CD4-positive, alpha-beta T cell treated with Interferon gamma for 1 hour (primary cell): ENCODE measurements around the gene RANGAP1.
"Not testable (repeated sequence)": the region's sequence is repeated elsewhere in the genome, so short reads cannot be mapped to it uniquely, and the experiment has no call there.

Source experiments
- DNase-seq: peaks from one replicate; pipeline ENCODE4 v3.0.0-alpha.2; 2020

The RANGAP1 gene

GRCh38 chr22:41300661-41301060, 14.7 kb upstream of the RANGAP1 start:
- DNase-seq = no peak

GRCh38 chr22:41296826-41297667, 11.1 kb upstream of the RANGAP1 start:
- DNase-seq = no peak

- not testable (repeated sequence) for DNase-seq
These were observed 8.8 kb upstream of the RANGAP1 start for GRCh38 chr22:41294816-41295215.

- DNase-seq = no peak
These were observed 4.6 kb upstream of the RANGAP1 start for GRCh38 chr22:41290262-41291221.

- no peak for DNase-seq
These were observed 3.7 kb upstream of the RANGAP1 start for GRCh38 chr22:41289671-41290070.

GRCh38 chr22:41288245-41288946, 2.4 kb upstream of the RANGAP1 start:
- no peak for DNase-seq

- peak; percentile 59 for DNase-seq
These were observed 678 bp upstream of the RANGAP1 start for GRCh38 chr22:41286639-41287091.

- DNase-seq = peak; percentile 81
These were observed 557 bp downstream of the RANGAP1 start for GRCh38 chr22:41285441-41285819.

- no peak for DNase-seq
These were observed 1.5 kb downstream of the RANGAP1 start for GRCh38 chr22:41284465-41284864.

- no peak for DNase-seq
These were observed 5.1 kb downstream of the RANGAP1 start for GRCh38 chr22:41280854-41281253.

GRCh38 chr22:41280065-41280464, 5.9 kb downstream of the RANGAP1 start:
- DNase-seq = no peak

- DNase-seq = no peak
These were observed 11.1 kb downstream of the RANGAP1 start for GRCh38 chr22:41274856-41275255.

- no peak for DNase-seq
These were observed 12.9 kb downstream of the RANGAP1 start for GRCh38 chr22:41273128-41273527.

- DNase-seq = no peak
These were observed 14.2 kb downstream of the RANGAP1 start for GRCh38 chr22:41271787-41272186.

- DNase-seq = no peak
These were observed 18.0 kb downstream of the RANGAP1 start for GRCh38 chr22:41267958-41268357.

GRCh38 chr22:41264408-41264941, 21.5 kb downstream of the RANGAP1 start:
- DNase-seq = no peak

- no peak for DNase-seq
These were observed 22.3 kb downstream of the RANGAP1 start for GRCh38 chr22:41263704-41264103.

GRCh38 chr22:41262250-41262765, 23.7 kb downstream of the RANGAP1 start:
- no peak for DNase-seq

- DNase-seq = no peak
These were observed 24.3 kb downstream of the RANGAP1 start for GRCh38 chr22:41261541-41262249.

GRCh38 chr22:41260871-41261270, 25.1 kb downstream of the RANGAP1 start:
- no peak for DNase-seq

- DNase-seq = not testable (repeated sequence)
These were observed 26.2 kb downstream of the RANGAP1 start for GRCh38 chr22:41259756-41260155.

GRCh38 chr22:41257696-41258095, 28.3 kb downstream of the RANGAP1 start:
- DNase-seq = no peak
